KBM-7 (cell line): Measurements from ENCODE around the gene HK3.

Experiments
- DNase-seq: peaks from one replicate; pipeline ENCODE4 v3.0.0-alpha.2; 2015
- in situ Hi-C: fragments of 300-500 bp; cut with MboI; formaldehyde crosslinking; loops from 2 replicates; pipeline ENCODE4 v1.14.3; 2020; ENCODE audit warnings: low sequenced_read_pairs, low pct_unique_long_range_greater_than_20kb, mixed read lengths

Gene HK3, protein sequence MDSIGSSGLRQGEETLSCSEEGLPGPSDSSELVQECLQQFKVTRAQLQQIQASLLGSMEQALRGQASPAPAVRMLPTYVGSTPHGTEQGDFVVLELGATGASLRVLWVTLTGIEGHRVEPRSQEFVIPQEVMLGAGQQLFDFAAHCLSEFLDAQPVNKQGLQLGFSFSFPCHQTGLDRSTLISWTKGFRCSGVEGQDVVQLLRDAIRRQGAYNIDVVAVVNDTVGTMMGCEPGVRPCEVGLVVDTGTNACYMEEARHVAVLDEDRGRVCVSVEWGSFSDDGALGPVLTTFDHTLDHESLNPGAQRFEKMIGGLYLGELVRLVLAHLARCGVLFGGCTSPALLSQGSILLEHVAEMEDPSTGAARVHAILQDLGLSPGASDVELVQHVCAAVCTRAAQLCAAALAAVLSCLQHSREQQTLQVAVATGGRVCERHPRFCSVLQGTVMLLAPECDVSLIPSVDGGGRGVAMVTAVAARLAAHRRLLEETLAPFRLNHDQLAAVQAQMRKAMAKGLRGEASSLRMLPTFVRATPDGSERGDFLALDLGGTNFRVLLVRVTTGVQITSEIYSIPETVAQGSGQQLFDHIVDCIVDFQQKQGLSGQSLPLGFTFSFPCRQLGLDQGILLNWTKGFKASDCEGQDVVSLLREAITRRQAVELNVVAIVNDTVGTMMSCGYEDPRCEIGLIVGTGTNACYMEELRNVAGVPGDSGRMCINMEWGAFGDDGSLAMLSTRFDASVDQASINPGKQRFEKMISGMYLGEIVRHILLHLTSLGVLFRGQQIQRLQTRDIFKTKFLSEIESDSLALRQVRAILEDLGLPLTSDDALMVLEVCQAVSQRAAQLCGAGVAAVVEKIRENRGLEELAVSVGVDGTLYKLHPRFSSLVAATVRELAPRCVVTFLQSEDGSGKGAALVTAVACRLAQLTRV

DNA sequence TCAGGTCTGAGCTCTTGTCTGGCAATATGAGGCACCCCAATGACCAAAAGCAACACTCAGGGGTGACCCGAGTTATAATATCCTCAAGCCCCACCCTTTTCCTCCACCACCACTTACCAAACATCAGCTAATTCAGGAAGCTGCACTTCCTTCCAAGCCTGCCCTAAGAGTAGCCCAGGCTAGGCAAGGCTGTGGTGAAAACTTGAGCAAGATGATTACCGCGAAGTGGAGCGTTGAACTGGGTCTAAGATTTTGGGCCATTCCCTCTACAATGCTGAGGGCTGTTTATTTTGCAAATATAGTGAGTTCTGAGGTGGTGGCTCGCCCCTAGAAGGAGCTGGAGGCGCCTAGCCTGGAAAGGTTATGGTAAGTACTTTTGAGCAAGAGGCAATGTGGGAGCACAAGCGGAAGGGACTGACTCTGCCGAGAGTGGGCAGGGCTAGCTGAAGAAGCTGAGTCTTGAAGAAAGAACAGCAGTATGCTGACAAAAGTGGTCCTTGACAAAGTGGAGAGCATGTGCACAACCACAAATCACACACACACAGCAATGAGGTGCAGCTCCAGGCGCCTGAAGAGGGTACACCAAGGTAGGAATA lies at the start of gene HK3:
Gene HK3, minus strand, starts transcription at position 51 of the 596 bp plus-strand sequence. CDS start 3,187 bp downstream, outside the sequence.
- DNase-seq, result peak; percentile 53
- in situ Hi-C loops, result no loop called here

DNA sequence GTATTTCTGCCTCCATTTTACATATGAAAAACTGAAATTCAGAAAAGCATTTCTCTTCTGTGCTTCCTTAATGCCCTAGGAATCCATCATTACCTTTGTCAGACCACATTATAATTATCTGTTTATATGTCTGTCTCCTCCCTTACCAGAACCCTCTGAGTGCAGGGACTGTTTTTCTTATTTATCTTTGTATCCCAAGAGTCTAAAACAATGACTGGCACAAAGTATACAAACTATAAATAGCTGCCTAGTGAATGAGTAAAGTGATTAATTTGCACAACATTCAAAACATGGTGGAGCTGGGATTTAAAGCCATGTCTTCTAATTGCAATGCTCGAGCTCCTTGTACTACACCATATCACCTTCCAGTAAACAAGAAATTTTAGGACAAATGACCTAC lies 49.3 kb upstream of the HK3 start:
- in situ Hi-C loops, result no loop called here

DNA sequence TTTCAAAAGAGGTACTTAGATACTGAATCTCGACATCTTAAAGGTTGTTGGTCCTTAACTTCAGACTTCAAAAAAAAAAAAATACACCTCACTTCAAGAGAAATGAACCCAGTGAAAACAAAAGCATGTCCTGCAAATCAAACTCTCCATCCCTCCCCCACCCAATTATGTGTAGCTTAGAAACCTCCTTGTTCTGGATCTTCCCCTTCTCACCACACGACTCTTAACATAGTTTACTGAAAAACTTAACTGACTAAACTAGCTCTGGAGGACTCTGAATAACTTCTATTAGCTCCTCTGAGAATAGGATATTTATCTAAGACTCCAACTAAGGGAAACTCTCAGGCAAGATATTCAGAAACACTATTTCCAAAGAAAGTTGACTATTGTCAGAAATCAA lies 48.7 kb upstream of the HK3 start:
- no peak for DNase-seq
- in situ Hi-C loops, result no loop called here

More for the DNA sequence above, 49.3 kb upstream of the HK3 start:
- DNase-seq, result no peak

DNA sequence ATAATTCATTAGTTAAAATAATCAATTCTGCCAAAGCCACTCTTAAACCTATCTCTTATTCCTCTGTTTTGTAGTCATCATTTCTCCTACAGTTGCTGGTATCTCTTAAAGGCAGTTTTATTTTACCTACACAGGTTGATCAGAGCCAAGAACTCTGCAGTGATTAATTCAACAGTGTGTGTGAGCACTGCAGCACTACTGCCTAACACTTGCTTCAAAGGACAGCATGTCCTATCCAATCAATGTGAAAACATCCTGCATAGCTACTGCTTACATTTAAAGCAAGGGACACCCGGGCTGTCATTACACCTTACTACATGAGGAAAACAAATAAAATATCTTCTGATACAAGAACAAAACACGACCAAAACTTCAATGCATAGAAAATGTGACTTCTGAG lies 45.1 kb upstream of the HK3 start:
- DNase-seq, result no peak
- in situ Hi-C loops, result no loop called here

DNA sequence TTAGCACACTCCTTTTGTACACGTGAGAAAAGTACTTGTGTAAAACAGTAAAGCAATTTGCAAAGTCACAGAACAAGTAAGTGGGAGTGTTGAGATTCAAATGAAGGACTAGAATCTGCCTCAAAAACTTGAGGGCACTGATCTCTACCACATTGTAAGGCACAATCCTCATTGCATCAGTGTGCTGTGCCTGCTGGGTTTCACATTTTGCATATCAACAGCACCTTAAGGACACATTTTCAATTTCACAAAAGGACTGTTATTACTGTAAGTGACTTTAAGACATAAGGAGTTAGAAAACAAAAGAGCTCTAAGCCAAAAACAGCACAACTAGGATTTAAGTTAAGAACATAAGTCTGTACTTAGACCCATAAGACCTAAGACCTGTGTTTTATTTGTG lies 44.7 kb upstream of the HK3 start:
- no peak for DNase-seq
- in situ Hi-C loops, result no loop called here

DNA sequence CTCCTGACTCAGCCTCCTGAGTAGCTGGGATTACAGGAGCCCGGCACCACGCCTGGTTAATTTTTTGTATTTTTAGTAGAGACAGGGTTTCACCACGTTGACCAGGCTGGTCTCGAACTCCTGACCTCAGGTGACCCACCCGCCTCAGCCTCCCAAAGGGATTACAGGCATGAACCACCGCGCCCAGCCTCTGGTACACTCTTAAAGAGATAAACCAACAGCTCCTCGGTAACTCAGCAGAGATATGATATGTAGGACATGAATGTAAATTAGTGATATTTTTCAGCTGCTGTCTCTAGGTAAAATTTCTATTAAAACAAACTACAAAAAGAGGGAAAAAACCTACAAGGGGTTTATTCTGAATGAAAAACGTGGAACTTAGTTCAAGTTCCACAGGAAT lies 42.8 kb upstream of the HK3 start:
- no peak for DNase-seq
- in situ Hi-C loops, result no loop called here

DNA sequence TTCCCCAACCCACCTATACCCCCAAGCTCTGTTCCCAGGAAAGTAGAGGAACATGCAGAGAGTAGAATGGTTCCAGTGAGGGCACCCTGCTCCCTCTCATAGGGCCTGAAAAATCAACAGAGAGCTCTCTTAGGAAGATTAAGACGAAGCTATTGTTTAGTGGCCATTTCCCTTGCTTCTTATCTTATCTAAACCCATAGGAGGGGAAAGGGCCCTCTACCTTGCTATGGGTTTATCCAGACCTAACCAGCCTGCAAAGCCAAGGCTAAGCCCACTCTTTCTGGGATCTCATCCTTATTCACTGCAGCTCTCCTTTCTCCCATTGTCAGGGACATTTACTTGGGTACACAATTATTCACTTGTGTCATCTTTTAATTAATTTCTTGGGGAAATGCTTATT lies 39.3 kb upstream of the HK3 start:
- in situ Hi-C loops, result no loop called here
- no peak for DNase-seq

DNA sequence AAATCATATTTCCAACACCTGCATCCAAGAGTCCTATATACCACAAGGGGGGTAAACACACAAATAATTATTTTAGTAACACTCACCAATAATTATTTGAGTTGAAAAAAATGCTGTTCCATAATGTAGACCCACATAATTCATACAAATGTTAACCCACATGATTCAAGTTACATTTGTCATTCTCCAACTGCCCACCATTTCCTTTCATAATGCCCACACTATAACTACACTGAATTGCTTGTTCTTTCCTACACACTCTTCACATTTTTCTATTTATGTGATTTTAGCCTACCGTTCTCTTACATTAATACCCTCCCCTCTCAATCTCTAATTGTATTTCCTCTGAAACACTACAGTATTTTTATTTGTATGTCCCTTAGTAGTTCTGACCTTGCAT lies 35.9 kb upstream of the HK3 start:
- in situ Hi-C loops, result no loop called here
- DNase-seq, result no peak

DNA sequence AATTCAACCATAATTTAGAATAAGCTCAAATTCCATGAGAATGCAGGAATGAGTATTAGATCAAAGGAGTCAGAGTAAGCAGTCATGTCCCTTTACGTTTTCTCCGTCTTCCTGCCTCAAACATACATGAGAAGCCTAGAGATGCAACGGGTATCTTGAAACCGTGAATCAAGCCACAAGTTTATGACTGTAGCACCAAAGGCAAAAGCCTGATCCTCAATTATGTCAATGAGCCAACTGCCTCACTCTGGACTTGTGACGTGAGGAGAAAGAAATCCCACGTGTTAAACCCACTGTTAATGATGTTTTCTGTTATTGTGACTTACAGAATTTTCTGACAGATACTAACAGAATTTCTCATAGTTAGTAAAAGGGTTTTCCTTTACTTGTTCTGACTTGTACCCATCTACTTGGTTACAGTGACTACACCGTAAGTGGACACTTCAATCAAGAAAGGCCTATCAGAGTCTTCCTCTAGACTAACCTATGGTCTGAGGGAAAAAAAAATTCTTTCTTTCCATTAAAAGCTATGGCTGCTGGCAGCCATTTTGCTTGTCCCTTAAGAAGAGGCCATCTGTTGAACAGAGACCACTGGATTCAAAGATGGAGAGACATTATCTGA lies 35.3 kb upstream of the HK3 start:
- no peak for DNase-seq
- in situ Hi-C loops, result no loop called here

DNA sequence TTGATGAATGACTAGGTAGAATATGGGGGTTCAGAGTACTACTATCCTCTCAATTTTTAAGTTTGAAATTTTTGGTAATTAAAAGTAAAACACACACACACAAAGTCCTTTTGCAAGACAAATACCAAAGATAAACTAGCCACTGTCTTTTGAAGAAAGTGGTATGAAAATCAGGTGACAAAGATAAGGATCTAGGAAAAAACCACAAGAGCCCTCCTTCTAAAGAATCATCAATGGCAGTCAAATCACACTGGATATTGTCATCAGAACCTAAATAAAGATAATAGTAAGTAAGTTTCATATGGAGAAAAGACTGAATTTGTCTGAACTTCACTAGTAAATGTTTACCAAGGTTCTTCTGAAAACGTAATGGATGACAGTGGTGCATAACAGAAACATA lies 30.5 kb upstream of the HK3 start:
- in situ Hi-C loops, result no loop called here
- no peak for DNase-seq

DNA sequence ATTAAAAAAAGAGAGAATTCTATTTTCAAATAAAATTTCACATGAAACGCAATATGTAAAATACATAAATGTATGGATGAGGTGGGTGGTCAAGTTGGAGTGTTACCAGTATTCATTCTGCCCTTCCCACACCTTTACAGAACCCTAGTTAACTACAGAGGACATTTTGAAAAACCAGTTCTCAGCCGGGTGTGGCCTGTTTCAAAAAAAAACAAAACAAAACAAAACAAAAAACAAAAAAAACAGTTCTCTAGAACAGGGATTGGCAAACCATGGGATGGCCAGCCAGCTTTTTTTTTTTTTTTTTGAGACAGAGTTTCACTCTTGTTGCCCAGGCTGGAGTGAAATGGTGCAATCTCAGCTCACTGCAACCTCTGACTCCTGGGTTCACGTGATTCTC lies 28.4 kb upstream of the HK3 start:
- in situ Hi-C loops, result no loop called here

DNA sequence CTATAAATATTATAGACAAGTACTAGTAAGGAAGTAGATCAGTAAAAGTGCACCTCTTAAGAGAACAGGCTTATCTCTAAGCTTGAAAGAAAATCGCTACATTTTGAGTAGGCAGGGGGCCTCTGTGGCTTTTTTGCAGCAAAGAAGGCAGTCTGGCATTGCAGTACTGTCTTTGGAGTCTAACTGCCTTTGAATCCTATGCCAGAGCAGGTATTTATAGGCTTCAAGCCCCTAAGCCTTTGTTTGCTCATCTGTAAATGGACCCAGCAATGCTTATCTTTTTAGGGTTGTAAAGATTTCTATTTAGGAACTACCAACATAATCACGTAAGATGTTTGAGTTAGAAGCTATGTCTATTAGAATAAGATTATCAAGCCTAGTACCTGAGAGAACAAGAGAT lies 23.7 kb upstream of the HK3 start:
- in situ Hi-C loops, result no loop called here
- no peak for DNase-seq

More for the DNA sequence above, 28.4 kb upstream of the HK3 start:
- no peak for DNase-seq

DNA sequence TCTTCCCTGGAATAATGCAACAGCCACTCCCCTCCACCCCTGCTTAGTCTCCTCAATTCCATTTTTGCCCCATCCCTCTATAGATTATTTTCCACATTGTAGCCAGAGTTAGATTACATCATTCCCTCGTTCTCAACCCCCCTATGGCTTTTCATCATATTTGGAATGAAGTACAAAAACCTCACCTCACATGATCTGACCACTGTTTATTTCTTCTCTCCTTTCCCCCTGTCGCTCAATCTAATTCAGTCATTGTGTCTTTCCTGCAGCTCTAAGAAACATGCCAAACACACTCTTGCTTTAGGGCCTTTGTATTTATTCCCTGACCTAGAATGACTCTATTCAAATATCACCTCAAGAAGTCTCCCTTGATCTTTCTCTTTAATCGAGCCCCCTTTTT lies 22.6 kb upstream of the HK3 start:
- in situ Hi-C loops, result no loop called here
- DNase-seq, result no peak

DNA sequence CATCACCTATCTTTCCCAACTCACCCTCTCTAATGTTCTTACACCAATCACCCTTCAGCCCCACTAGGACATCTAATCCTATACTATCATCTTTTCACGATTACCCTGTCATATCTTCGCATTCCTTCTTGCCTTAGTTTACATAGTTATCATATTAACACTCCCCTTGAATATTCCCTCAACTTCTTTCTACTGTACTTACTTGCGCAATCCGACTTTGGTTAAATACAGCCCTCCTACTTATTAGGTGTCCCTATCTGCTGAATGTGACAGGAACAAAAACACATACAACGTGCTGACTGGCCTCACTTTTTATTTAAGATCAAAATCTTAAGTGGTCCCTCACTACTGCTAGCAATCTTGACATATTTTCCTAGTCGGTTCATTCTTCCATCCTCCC lies 19.5 kb upstream of the HK3 start:
- no peak for DNase-seq
- in situ Hi-C loops, result no loop called here

DNA sequence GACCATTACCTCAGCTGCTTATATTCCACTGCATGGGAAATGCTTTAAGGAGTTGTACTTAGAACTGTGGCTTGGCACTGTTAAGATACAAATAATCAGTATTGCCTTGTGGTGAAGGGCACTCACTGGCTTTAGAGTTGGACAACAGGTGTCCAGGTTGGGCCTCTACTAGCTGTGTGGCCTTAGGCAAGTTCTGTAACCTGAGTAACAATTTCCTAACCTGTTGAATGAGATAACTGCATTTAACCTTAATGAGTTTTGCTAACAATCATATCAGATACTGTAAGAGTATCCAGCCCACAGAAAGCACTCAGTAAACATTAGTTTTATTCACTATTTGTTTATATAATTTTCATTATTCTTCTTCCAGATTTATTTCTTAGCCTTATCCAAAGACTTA lies 17.2 kb upstream of the HK3 start:
- no peak for DNase-seq

DNA sequence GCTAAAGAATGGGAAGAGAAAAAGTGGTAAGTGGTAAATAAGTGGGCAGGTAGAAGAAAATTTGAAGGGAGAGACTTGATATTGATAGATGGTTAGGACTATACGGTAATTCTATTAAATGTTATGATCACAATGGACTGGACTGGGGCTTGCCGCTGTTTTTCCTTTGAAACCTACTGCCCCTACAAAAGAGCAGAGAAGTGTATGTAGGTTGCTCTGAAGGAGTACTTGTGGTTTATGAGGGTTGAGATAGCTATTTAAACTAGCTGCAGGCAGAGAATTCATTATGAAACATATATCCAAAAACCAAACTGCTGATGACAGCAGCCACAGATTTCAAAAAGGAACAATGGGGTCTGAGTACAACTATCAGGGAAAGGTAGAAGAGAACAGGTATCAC lies 16.8 kb upstream of the HK3 start:
- in situ Hi-C loops, result no loop called here
- no peak for DNase-seq

More for the DNA sequence above, 17.2 kb upstream of the HK3 start:
- in situ Hi-C loops, result no loop called here

DNA sequence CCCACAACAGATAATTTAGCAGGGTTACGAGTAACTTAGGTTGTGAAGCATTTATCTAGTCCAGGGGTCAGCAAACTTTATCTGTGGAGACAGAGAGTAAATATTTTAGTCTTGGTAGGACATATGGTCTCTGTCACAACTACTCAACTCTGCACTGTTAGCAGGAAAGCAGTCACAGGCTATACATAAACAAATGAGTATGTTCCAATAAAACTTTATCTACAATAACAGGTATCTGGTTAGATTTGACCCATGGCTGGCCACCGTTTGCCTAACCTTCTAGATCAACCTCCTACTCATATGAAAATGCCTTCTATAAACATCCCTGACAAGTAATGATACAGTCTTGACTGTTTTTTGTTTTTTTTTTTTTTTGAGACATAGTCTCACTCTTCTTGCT lies 13.0 kb upstream of the HK3 start:
- in situ Hi-C loops, result no loop called here
- no peak for DNase-seq

DNA sequence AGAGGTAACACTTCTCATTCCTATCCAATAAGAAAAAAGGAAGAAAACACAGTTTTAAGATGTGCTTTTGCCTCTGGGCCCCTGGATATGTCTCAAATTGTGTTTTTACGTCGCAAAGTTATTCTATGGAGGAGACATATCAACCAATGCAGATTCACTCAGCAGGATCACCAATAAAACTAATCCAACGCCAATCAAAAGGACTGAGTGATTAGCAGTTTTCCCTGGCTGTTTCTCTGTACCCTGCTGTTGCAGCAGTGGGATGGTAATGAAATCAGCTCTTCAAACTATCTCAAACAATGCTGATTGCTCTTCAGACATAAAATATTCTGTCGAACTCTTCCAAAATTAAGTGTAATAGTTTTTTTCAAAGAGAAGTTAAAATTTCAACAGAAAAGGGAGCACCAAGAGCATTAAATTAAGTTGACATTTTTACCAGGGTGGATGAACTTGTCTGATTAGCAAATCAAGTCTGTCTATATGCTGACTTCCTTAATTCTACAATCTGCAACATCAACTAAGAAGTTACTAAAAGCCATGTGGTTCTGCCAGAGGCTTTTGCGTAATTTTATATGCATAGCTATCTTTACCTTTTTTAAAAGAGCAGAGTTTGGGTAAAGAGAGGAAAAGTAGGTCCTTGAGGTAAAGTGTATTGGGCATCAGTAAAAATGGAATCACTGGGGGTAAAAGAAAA lies 9.7 kb upstream of the HK3 start:
- in situ Hi-C loops, result no loop called here
- DNase-seq, result no peak

DNA sequence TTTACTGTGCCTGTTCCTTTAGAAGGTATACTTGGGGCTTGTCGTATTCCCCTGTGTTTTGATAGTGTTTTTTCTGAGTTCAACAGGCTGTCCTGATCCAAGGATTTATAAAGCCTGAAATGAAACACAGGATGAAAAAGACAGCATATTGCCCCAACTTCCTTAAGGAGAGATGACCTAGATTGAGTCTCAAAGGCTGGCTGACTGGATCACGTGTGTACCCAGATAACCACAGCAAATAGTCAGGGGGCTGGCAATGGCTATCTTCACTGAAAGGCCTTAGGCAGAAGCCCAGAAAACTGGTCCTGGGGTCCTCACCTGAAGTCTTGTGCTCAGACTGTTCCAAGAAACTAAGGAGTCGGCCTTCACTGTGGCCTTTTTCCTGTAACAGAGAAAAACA lies 7.7 kb upstream of the HK3 start:
- in situ Hi-C loops, result no loop called here

More for the DNA sequence above, 7.7 kb upstream of the HK3 start:
- DNase-seq, result no peak
